A673 (cell line): ENCODE data around the gene MRRF.

Experiments used
- EZH2 ChIP-seq: fragments of 200-600 bp; sonication (generic); IDR thresholded peaks from 2 replicates; pipeline ENCODE4 v1.6.1; 2017; ENCODE audit warnings: borderline replicate concordance, low read depth, mild to moderate bottlenecking, mixed read lengths, antibody characterized with exemption, low read length; ENCODE audit not compliant: poor library complexity, severe bottlenecking
- TF ChIP-seq, protein P1 (sequence below): fragments of 300-800, 200-600 bp; sonication (generic); conservative IDR thresholded peaks from 2 replicates; pipeline ENCODE4 v1.5.1; 2017; ENCODE audit warnings: low read depth, mild to moderate bottlenecking, antibody characterized with exemption, low read length, moderate library complexity, mixed read lengths

DNA sequence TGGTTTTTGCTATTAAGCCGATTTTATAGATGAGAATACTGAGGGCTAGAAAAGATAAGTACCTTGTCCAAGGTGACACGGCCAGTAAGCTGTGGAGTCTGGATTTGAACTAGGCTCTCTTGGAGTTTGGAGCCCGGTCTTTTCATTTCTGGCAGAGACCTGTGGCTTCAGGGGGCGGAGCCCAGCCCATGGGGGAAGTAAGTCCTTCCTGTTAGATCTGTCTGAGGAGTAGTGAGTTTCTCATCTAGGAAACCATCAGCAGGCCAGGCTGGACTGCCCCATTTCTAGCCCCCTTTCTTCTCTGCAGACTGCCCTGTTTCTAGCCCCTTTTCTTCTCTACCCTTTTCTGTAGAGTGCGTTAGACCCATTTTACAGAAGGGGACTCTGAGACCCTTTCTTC lies 105.6 kb downstream of the MRRF start:
- TF ChIP-seq EZH2 = no peak
- TF ChIP-seq, protein P1, sequence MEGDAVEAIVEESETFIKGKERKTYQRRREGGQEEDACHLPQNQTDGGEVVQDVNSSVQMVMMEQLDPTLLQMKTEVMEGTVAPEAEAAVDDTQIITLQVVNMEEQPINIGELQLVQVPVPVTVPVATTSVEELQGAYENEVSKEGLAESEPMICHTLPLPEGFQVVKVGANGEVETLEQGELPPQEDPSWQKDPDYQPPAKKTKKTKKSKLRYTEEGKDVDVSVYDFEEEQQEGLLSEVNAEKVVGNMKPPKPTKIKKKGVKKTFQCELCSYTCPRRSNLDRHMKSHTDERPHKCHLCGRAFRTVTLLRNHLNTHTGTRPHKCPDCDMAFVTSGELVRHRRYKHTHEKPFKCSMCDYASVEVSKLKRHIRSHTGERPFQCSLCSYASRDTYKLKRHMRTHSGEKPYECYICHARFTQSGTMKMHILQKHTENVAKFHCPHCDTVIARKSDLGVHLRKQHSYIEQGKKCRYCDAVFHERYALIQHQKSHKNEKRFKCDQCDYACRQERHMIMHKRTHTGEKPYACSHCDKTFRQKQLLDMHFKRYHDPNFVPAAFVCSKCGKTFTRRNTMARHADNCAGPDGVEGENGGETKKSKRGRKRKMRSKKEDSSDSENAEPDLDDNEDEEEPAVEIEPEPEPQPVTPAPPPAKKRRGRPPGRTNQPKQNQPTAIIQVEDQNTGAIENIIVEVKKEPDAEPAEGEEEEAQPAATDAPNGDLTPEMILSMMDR = no peak
